Fibroblast of pulmonary artery (primary cell): ENCODE measurements around the gene OBSL1.

Source experiments
- DNase-seq: peaks from one replicate; pipeline ENCODE4 v3.0.0-alpha.2; 2010; ENCODE audit warnings: low read depth
- H3K4me3 ChIP-seq: replicated peaks from 2 replicates; pipeline ENCODE4 v1.5.1; 2011; ENCODE audit warnings: low read depth, mild to moderate bottlenecking, control low read depth, low read length, moderate library complexity
- CTCF ChIP-seq: IDR thresholded peaks from 2 replicates; pipeline ENCODE4 v1.5.1; 2011; ENCODE audit warnings: mild to moderate bottlenecking, control low read depth, low read length, inconsistent platforms; ENCODE audit errors: missing control alignments

Gene OBSL1

GRCh38 chr2:219538956-219539788 lies 32.2 kb downstream of the OBSL1 start:
- TF ChIP-seq CTCF, result no peak
- H3K4me3 ChIP-seq, result no peak overlapping the region
- no peak for DNase-seq

GRCh38 chr2:219538504-219538951 lies 32.8 kb downstream of the OBSL1 start:
- no peak for DNase-seq
- H3K4me3 ChIP-seq, result no peak overlapping the region
- no peak for TF ChIP-seq CTCF

GRCh38 chr2:219537657-219538488 lies 33.5 kb downstream of the OBSL1 start:
- TF ChIP-seq CTCF, result no peak
- no peak overlapping the region for H3K4me3 ChIP-seq
- no peak for DNase-seq

- no peak for TF ChIP-seq CTCF
- no peak overlapping the region for H3K4me3 ChIP-seq
- DNase-seq, result no peak
Observed at GRCh38 chr2:219536967-219537366, 34.4 kb downstream of the OBSL1 start.

GRCh38 chr2:219536425-219536824 lies 34.9 kb downstream of the OBSL1 start:
- DNase-seq, result no peak
- no peak for TF ChIP-seq CTCF
- no peak overlapping the region for H3K4me3 ChIP-seq

GRCh38 chr2:219533930-219534661 lies 37.2 kb downstream of the OBSL1 start:
- no peak for TF ChIP-seq CTCF
- no peak for DNase-seq
- H3K4me3 ChIP-seq, result no peak overlapping the region
